Measurements from ENCODE around the gene PLET1.

- TF ChIP-seq POLR2A (IDR thresholded peaks at IDR 0.05), result no peak
- TF ChIP-seq CTCF (IDR thresholded peaks at IDR 0.05), result no peak
These were observed 21.1 kb upstream of the PLET1 start for GRCh38 chr11:112281726-112282125.
